ENCODE results near the gene RAPGEF1. TPM values are rescaled to one million over a fixed set of nuclear protein-coding genes. Genes with fewer than 3 reads are reported as not detected.
A peak's percentile ranks its signal among the peaks of the same experiment; 100 is the strongest.

RAPGEF1 gene
- total RNA-seq, 1 donor from 2014 or later, result 146 TPM

- ATAC-seq, result peak in 1 of 2 donors; percentile 33
- TF ChIP-seq CTCF (IDR thresholded peaks at IDR 0.05), result no peak
- intact Hi-C loops (cut with DNase I), result no loop called here
- peaks cover 6% of the 10 kb centered on the region for H3K27me3 ChIP-seq (ENCODE audit: low read depth)
- H3K36me3 ChIP-seq, result no peaks in the 10 kb centered on the region
- no peak overlapping the region for H3K4me3 ChIP-seq
- no peak for DNase-seq
- H3K9me3 ChIP-seq, result no peaks in the 10 kb centered on the region
- H3K4me1 ChIP-seq, result no peaks in the 10 kb centered on the region
- no peak overlapping the region for H3K27ac ChIP-seq
Measured at GRCh38 chr9:131776473-131776872, 36.6 kb upstream of the RAPGEF1 start.

- ATAC-seq (no peak), DNase-seq (no peak)
- intact Hi-C loops (cut with DNase I), result no loop called here
- Histone ChIP-seq H3K27ac (no peak overlapping the region), H3K27me3 (ENCODE audit: low read depth) (peaks cover 6% of the 10 kb centered on the region), H3K9me3 (no peaks in the 10 kb centered on the region), H3K4me3 (no peak overlapping the region), H3K36me3 (no peaks in the 10 kb centered on the region), H3K4me1 (no peaks in the 10 kb centered on the region)
- TF ChIP-seq CTCF (IDR thresholded peaks at IDR 0.05), result no peak
Measured at GRCh38 chr9:131776036-131776435, 36.2 kb upstream of the RAPGEF1 start.

GRCh38 chr9:131774636-131775035 is 34.8 kb upstream of the RAPGEF1 start:
- Histone ChIP-seq H3K27ac (no peak overlapping the region), H3K36me3 (no peaks in the 10 kb centered on the region), H3K4me1 (no peaks in the 10 kb centered on the region), H3K9me3 (no peaks in the 10 kb centered on the region), H3K4me3 (no peak overlapping the region), H3K27me3 (ENCODE audit: low read depth) (peaks cover 6% of the 10 kb centered on the region)
- no peak for TF ChIP-seq CTCF (IDR thresholded peaks at IDR 0.05)
- no peak for ATAC-seq
- intact Hi-C loops (cut with DNase I), result no loop called here
- DNase-seq, result no peak

- intact Hi-C loops (cut with DNase I), result no loop called here
- DNase-seq, result no peak
- Histone ChIP-seq H3K27ac (no peak overlapping the region), H3K4me1 (no peaks in the 10 kb centered on the region), H3K4me3 (no peak overlapping the region), H3K27me3 (ENCODE audit: low read depth) (peaks cover 6% of the 10 kb centered on the region), H3K36me3 (no peaks in the 10 kb centered on the region), H3K9me3 (no peaks in the 10 kb centered on the region)
- ATAC-seq, result peak; percentile 66 to 72
- no peak for TF ChIP-seq CTCF (IDR thresholded peaks at IDR 0.05)
Measured at GRCh38 chr9:131773911-131774379, 34.1 kb upstream of the RAPGEF1 start.

- no peak for TF ChIP-seq CTCF (IDR thresholded peaks at IDR 0.05)
- Histone ChIP-seq H3K4me1 (no peaks in the 10 kb centered on the region), H3K4me3 (no peak overlapping the region), H3K36me3 (no peaks in the 10 kb centered on the region), H3K27ac (no peak overlapping the region), H3K9me3 (no peaks in the 10 kb centered on the region), H3K27me3 (ENCODE audit: low read depth) (peaks cover 6% of the 10 kb centered on the region)
- ATAC-seq, result no peak
- intact Hi-C loops (cut with DNase I), result no loop called here
- DNase-seq, result no peak
Measured at GRCh38 chr9:131772940-131773339, 33.1 kb upstream of the RAPGEF1 start.

- H3K27ac ChIP-seq, result no peak overlapping the region
- no peaks in the 10 kb centered on the region for H3K4me1 ChIP-seq
- DNase-seq, result no peak
- peaks cover 6% of the 10 kb centered on the region for H3K27me3 ChIP-seq (ENCODE audit: low read depth)
- no peak for ATAC-seq
- intact Hi-C loops (cut with DNase I), result no loop called here
- H3K36me3 ChIP-seq, result no peaks in the 10 kb centered on the region
- no peak overlapping the region for H3K4me3 ChIP-seq
- TF ChIP-seq CTCF (IDR thresholded peaks at IDR 0.05), result no peak
- H3K9me3 ChIP-seq, result no peaks in the 10 kb centered on the region
Measured at GRCh38 chr9:131771646-131772045, 31.8 kb upstream of the RAPGEF1 start.
